H9 (cell line): ENCODE results near the gene KRTAP10-5. TPM values are rescaled to one million over a fixed set of nuclear protein-coding genes. Genes with fewer than 3 reads are reported as not detected.
"Not testable (repeated sequence)": the region's sequence is repeated elsewhere in the genome, so short reads cannot be mapped to it uniquely, and the experiment has no call there.

Experiments
- DNase-seq: peaks from one replicate; pipeline ENCODE4 v3.0.0-alpha.2; 2017
- H2AFZ ChIP-seq: one replicate; pipeline ENCODE4 v1.6.1; 2013; ENCODE audit warnings: mild to moderate bottlenecking, low read length, control low read depth, moderate library complexity
- H2AK5ac ChIP-seq: 2 replicates; pipeline ENCODE4 v1.6.1; 2013; ENCODE audit warnings: low read length, control low read depth, mixed read lengths; ENCODE audit not compliant: insufficient read length
- H2BK120ac ChIP-seq: one replicate; pipeline ENCODE4 v1.6.1; 2013; ENCODE audit warnings: low read depth, mild to moderate bottlenecking, low read length, control low read depth, inconsistent platforms; ENCODE audit not compliant: poor library complexity, severe bottlenecking
- H2BK12ac ChIP-seq: 2 replicates; pipeline ENCODE4 v1.6.1; 2013; ENCODE audit warnings: low read length, control low read depth, mixed read lengths, low read depth; ENCODE audit not compliant: insufficient read length
- H2BK15ac ChIP-seq: 2 replicates; pipeline ENCODE4 v1.6.1; 2013; ENCODE audit warnings: low read depth, low read length, control low read depth
- H2BK20ac ChIP-seq: one replicate; pipeline ENCODE4 v1.6.1; 2013; ENCODE audit warnings: low read depth, mild to moderate bottlenecking, low read length, control low read depth, inconsistent platforms; ENCODE audit not compliant: poor library complexity, severe bottlenecking
- H2BK5ac ChIP-seq: 2 replicates; pipeline ENCODE4 v1.6.1; 2013; ENCODE audit warnings: low read length, control low read depth, mixed read lengths; ENCODE audit not compliant: insufficient read length
- H3K14ac ChIP-seq: 2 replicates; pipeline ENCODE4 v1.6.1; 2013; ENCODE audit warnings: low read length, control low read depth; ENCODE audit not compliant: insufficient read depth
- H3K18ac ChIP-seq: 2 replicates; pipeline ENCODE4 v1.6.1; 2013; ENCODE audit warnings: low read depth, mild to moderate bottlenecking, mixed read lengths, low read length, control low read depth; ENCODE audit not compliant: insufficient read length
- H3K23ac ChIP-seq: 2 replicates; pipeline ENCODE4 v1.6.1; 2013; ENCODE audit warnings: low read length, control low read depth, mixed read lengths, low read depth; ENCODE audit not compliant: insufficient read length
- H3K23me2 ChIP-seq: 2 replicates; pipeline ENCODE4 v1.6.1; 2013; ENCODE audit warnings: low read depth, mild to moderate bottlenecking, mixed read lengths, low read length, control low read depth; ENCODE audit not compliant: insufficient read length, poor library complexity, severe bottlenecking
- H3K27ac ChIP-seq: 2 replicates; pipeline ENCODE4 v1.5.1; 2013; ENCODE audit warnings: low read length, control low read depth, mixed read lengths, low read depth; ENCODE audit not compliant: insufficient read length
- H3K27me3 ChIP-seq: 2 replicates; pipeline ENCODE4 v1.6.1; 2013; ENCODE audit warnings: low read length, control low read depth, inconsistent platforms; ENCODE audit not compliant: insufficient read depth
- H3K4ac ChIP-seq: 2 replicates; pipeline ENCODE4 v1.6.1; 2013; ENCODE audit warnings: low read depth, mild to moderate bottlenecking, control low read depth, inconsistent platforms, low read length, moderate library complexity
- H3K4me1 ChIP-seq: 2 replicates; pipeline ENCODE4 v1.6.1; 2013; ENCODE audit warnings: low read length, control low read depth, inconsistent platforms; ENCODE audit not compliant: insufficient read depth
- H3K4me2 ChIP-seq: 2 replicates; pipeline ENCODE4 v1.6.1; 2013; ENCODE audit warnings: low read length, control low read depth, mixed read lengths; ENCODE audit not compliant: insufficient read length, insufficient read depth
- H3K56ac ChIP-seq: 2 replicates; pipeline ENCODE4 v1.6.1; 2013; ENCODE audit warnings: low read depth, mild to moderate bottlenecking, mixed read lengths, low read length, control low read depth; ENCODE audit not compliant: insufficient read length
- H3K79me1 ChIP-seq: 2 replicates; pipeline ENCODE4 v1.6.1; 2013; ENCODE audit warnings: low read depth, mild to moderate bottlenecking, moderate library complexity, low read length, control low read depth, inconsistent platforms; ENCODE audit not compliant: insufficient read depth, poor library complexity, severe bottlenecking
- H3K79me2 ChIP-seq: 2 replicates; pipeline ENCODE4 v1.6.1; 2013; ENCODE audit warnings: low read length, control low read depth, inconsistent platforms; ENCODE audit not compliant: insufficient read depth
- H3K9ac ChIP-seq: 2 replicates; pipeline ENCODE4 v1.6.1; 2013; ENCODE audit warnings: low read length, control low read depth, mixed read lengths; ENCODE audit not compliant: insufficient read length; ENCODE audit errors: extremely low read depth
- H3K9me3 ChIP-seq: one replicate; pipeline ENCODE4 v1.6.1; 2013; ENCODE audit warnings: low read depth, low read length, inconsistent platforms; ENCODE audit not compliant: control insufficient read depth
- H3T11ph ChIP-seq: one replicate; pipeline ENCODE4 v1.6.1; 2013; ENCODE audit warnings: mild to moderate bottlenecking, low read length, control low read depth, inconsistent platforms
- H4K20me1 ChIP-seq: one replicate; pipeline ENCODE4 v1.6.1; 2013; ENCODE audit not compliant: control insufficient read depth, insufficient read length, insufficient read depth
- H4K5ac ChIP-seq: 2 replicates; pipeline ENCODE4 v1.6.1; 2013; ENCODE audit warnings: low read depth, mild to moderate bottlenecking, mixed read lengths, low read length, control low read depth; ENCODE audit not compliant: insufficient read length
- H4K8ac ChIP-seq: replicated peaks from 2 replicates; pipeline ENCODE4 v1.6.1; 2013; ENCODE audit warnings: low read length, control low read depth, mixed read lengths, low read depth; ENCODE audit not compliant: insufficient read length
- H4K91ac ChIP-seq: 2 replicates; pipeline ENCODE4 v1.6.1; 2013; ENCODE audit warnings: low read depth, mild to moderate bottlenecking, moderate library complexity, mixed read lengths, low read length, control low read depth; ENCODE audit not compliant: insufficient read length
- H3K27ac Mint-ChIP-seq, 3 experiments: 2 replicates in 2 of 3; 3 replicates in 1 of 3; pipeline ENCODE4 v1.8.0; 2020 to 2021; ENCODE audit warnings: mixed read lengths in 3 of 3, mild to moderate bottlenecking in 1 of 3, moderate library complexity in 1 of 3
- H3K27me3 Mint-ChIP-seq: 2 replicates; pipeline ENCODE4 v1.8.0; 2021; ENCODE audit warnings: low read depth, mild to moderate bottlenecking, moderate library complexity, mixed read lengths
- H3K36me3 Mint-ChIP-seq, 3 experiments: 2 replicates in 2 of 3; 3 replicates in 1 of 3; pipeline ENCODE4 v1.8.0; 2020 to 2021; ENCODE audit warnings: low read depth in 3 of 3, mixed read lengths in 3 of 3; ENCODE audit not compliant: insufficient read depth in 1 of 3
- H3K4me1 Mint-ChIP-seq, 2 experiments: 2 replicates each; pipeline ENCODE4 v1.8.0; 2020; ENCODE audit warnings: mixed read lengths in 2 of 2
- H3K4me3 Mint-ChIP-seq, 2 experiments: 2 replicates in 1 of 2; 3 replicates in 1 of 2; pipeline ENCODE4 v1.8.0; 2020 to 2021; ENCODE audit warnings: mild to moderate bottlenecking in 2 of 2, mixed read lengths in 2 of 2, moderate library complexity in 1 of 2
- H3K9me3 Mint-ChIP-seq, 2 experiments: 2 replicates in 1 of 2; 3 replicates in 1 of 2; pipeline ENCODE4 v1.8.0; 2020; ENCODE audit warnings: mild to moderate bottlenecking in 2 of 2, mixed read lengths in 2 of 2, moderate library complexity in 1 of 2
- WGBS: extraction: QIAGEN DNeasy Blood & Tissue Kit; methylation state at CpG from one replicate; pipeline ENCODE4 v1.1.7; 2013; ENCODE audit warnings: missing lambda C conversion rate, low lambda C conversion rate, mixed read lengths; ENCODE audit not compliant: insufficient read length; ENCODE audit errors: extremely low coverage; 5-methylcytosine and 5-hydroxymethylcytosine counted together
- total RNA-seq: library from RNA; stranded (reverse); gene quantifications from 2 replicates; pipeline ENCODE4 v1.2.1, GENCODE V29; 2021

The KRTAP10-5 gene
- total RNA-seq, 1 experiment from 2014 or later, result not detected

DNA sequence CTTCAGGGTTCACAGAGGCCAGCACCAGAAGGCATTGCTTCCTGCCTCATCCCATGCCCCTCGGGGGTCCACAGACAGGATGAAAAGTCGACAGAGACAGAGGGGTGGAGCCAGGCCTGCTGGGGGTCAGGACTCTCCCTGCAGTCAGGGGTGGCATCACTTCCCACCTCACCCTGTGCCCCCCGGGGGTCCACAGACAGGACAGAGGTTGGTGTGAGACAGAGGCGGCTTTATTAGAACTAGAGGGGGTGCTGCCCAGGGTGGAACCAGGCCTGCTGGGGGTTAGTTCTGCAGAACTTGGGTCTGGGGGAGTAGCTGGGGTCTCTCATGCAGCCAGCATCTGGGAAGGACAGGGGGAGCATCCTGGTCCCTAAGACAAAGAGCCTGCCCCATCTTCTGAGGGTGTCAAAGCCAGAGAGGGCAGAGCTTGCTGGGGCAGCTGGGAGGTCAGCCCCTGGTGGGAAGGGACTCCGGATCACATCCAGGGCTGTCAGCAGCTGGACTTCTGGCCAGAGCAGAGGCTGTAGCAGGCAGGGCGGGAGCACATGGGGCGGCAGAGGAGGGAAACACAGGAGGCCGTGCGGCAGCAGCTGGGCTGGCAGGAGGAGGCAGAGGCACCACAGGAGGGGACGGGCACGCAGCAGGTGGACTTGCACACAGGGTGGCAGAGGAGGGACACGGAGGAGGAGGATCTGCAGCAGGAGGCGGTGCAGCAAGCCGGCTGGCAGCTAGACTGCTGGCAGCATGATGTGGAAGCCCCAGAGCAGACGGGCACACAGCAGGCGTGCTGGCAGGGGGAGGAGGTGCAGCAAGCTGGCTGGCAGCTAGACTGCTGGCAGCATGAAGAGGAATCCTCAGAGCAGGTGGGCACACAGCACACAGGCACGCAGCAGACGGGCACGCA is 10.7 kb upstream of the KRTAP10-5 start:
- not testable (repeated sequence) for H3K27ac Mint-ChIP-seq

More for the DNA sequence above, 10.7 kb upstream of the KRTAP10-5 start:
- no CpG with 5 or more reads among the region's 19 CpGs for WGBS
- H3K36me3 Mint-ChIP-seq, H3K14ac ChIP-seq, H3K4ac ChIP-seq, H3K4me3 Mint-ChIP-seq, H3K9me3 ChIP-seq, H3K27me3 ChIP-seq, H2BK120ac ChIP-seq, H2BK5ac ChIP-seq, H3K23me2 ChIP-seq, H3T11ph ChIP-seq, H4K20me1 ChIP-seq, H3K18ac ChIP-seq, H3K56ac ChIP-seq, H3K4me2 ChIP-seq, H3K9me3 Mint-ChIP-seq, H4K5ac ChIP-seq, H2AK5ac ChIP-seq, H4K8ac ChIP-seq, H3K79me1 ChIP-seq, H3K23ac ChIP-seq, H3K27me3 Mint-ChIP-seq, H2BK12ac ChIP-seq, H3K79me2 ChIP-seq, H2AFZ ChIP-seq, H3K27ac ChIP-seq, H3K9ac ChIP-seq, H2BK20ac ChIP-seq, H4K91ac ChIP-seq, H2BK15ac ChIP-seq, H3K4me1 ChIP-seq: not testable (repeated sequence)
- peak; percentile 20 for DNase-seq
- H3K4me1 Mint-ChIP-seq, result peaks cover 27 to 28% of the 10 kb centered on the region in 2 experiments
